Left lung (tissue), 10 donors: ENCODE results near the gene DIPK1B. TPM values are rescaled to one million over a fixed set of nuclear protein-coding genes. Genes with fewer than 3 reads are reported as not detected.
"Not testable (repeated sequence)": the region's sequence is repeated elsewhere in the genome, so short reads cannot be mapped to it uniquely, and the experiment has no call there.

Experiments
- ATAC-seq: fragments of 200-7000 bp; cut with Tn5 transposase; one replicate; pipeline ENCODE4 v1.9.1; 2020; ENCODE audit warnings: moderate library complexity
- DNase-seq, 4 donors: peaks; one replicate each; pipeline ENCODE4 v3.0.0-alpha.2; 2013 to 2020
- H3K27ac ChIP-seq, 2 donors: fragments of 200-600 bp; sonication (generic) in 1 of 2; one replicate each; pipeline versions ENCODE4 v1.5.0 to v1.8.0; 2020 to 2021
- H3K27me3 ChIP-seq, 2 donors: fragments of 200-600 bp; sonication (generic) in 1 of 2; one replicate each; pipeline versions ENCODE4 v1.5.0 to v1.8.0; 2020 to 2021
- H3K36me3 ChIP-seq, 2 donors: fragments of 200-600 bp; sonication (generic) in 1 of 2; one replicate each; pipeline versions ENCODE4 v1.5.0 to v1.8.0; 2020 to 2021
- H3K4me1 ChIP-seq, 2 donors: fragments of 200-600 bp; one replicate each; pipeline ENCODE4 v1.8.0; 2021
- H3K4me3 ChIP-seq, 2 donors: fragments of 200-600 bp; sonication (generic) in 1 of 2; one replicate each; pipeline versions ENCODE4 v1.5.0 to v1.8.0; 2020 to 2021; ENCODE audit warnings: mild to moderate bottlenecking in 1 of 2
- H3K9me3 ChIP-seq, 2 donors: fragments of 200-600 bp; sonication (generic) in 1 of 2; one replicate each; pipeline versions ENCODE4 v1.5.0 to v1.8.0; 2020 to 2021
- CTCF ChIP-seq, 2 donors: fragments of 200-600 bp; sonication (generic) in 1 of 2; IDR thresholded peaks; one replicate each; pipeline versions ENCODE4 v1.5.0 to v1.8.0; 2021; ENCODE audit warnings: antibody characterized with exemption in 2 of 2
- intact Hi-C, 2 donors: fragments of 100-400 bp; cut with DNase I; formaldehyde crosslinking; loops; one replicate each; pipeline versions ENCODE4 v1.11.2 to v1.14.2; 2022
- polyA plus RNA-seq, 6 donors: library from polyadenylated mRNA; unstranded; fragments of 120-200 nt; gene quantifications; one replicate each; pipeline ENCODE4 v1.2.1, GENCODE V29; 2013; ENCODE audit not compliant: insufficient read length in 6 of 6
- total RNA-seq, 2 donors: library from RNA; stranded (reverse); fragmentation: NEBNext Ultra II Directional; extraction: Animal tissue kit (Norgen Biotek cat#: 25700); gene quantifications; one replicate each; pipeline ENCODE4 v1.2.1, GENCODE V29; 2021
- donor health status: DM: no; HTN: yes; CAD: no.
- donor health status: DM: no; HTN: no; CAD: no.

Gene DIPK1B
- total and polyA plus RNA-seq, 8 donors: 12.6 to 37.4 (median 28.6) TPM

- Histone ChIP-seq H3K9me3 (no peaks in the 10 kb centered on the region), H3K4me3 (no peak within 1 kb of the TSS), H3K27me3 (peaks cover 6 to 57% of the 10 kb centered on the region in 2 donors), H3K36me3 (no peaks in the 10 kb centered on the region), H3K4me1 (no peaks in the 10 kb centered on the region), H3K27ac (no peak within 1 kb of the TSS)
- intact Hi-C loops: no loop called here
- no peak for TF ChIP-seq CTCF (IDR thresholded peaks at IDR 0.05)
- ATAC-seq (no peak), DNase-seq (no peak)
Observed at GRCh38 chr9:136764301-136764891, 52.0 kb downstream of the DIPK1B start, which contains the start of gene LCN15. Gene LCN15, minus strand, starts transcription at chr9:136764518. Its CDS starts 30 bp downstream, at chr9:136764488.

DNA sequence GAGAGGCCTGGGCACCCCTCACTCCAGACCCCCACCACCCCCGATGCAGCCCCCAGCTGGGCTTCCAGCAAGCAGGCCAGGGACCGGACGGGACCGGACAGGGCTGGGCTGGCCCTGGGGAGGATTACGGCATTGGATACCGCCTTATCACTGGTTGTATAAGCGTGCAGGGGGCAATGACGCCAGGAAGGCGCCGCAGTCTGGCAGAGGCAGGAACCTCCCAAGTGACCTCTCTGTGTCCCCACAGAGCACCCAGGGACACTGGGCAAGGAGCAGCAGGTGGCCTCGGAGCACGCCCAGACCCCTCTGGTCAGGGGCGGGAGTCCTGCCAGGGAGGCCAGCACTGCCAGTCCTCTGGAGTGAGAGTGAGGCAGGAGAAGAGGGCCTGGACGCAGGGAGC is 52.7 kb downstream of the DIPK1B start:
- intact Hi-C loops: no loop called here
- Histone ChIP-seq H3K4me1 (no peaks in the 10 kb centered on the region), H3K9me3 (no peaks in the 10 kb centered on the region), H3K36me3 (no peaks in the 10 kb centered on the region), H3K4me3 (no peak overlapping the region), H3K27me3 (peaks cover 6 to 51% of the 10 kb centered on the region in 2 donors), H3K27ac (no peak overlapping the region)
- no peak for ATAC-seq
- DNase-seq: no peak
- no peak for TF ChIP-seq CTCF (IDR thresholded peaks at IDR 0.05)

DNA sequence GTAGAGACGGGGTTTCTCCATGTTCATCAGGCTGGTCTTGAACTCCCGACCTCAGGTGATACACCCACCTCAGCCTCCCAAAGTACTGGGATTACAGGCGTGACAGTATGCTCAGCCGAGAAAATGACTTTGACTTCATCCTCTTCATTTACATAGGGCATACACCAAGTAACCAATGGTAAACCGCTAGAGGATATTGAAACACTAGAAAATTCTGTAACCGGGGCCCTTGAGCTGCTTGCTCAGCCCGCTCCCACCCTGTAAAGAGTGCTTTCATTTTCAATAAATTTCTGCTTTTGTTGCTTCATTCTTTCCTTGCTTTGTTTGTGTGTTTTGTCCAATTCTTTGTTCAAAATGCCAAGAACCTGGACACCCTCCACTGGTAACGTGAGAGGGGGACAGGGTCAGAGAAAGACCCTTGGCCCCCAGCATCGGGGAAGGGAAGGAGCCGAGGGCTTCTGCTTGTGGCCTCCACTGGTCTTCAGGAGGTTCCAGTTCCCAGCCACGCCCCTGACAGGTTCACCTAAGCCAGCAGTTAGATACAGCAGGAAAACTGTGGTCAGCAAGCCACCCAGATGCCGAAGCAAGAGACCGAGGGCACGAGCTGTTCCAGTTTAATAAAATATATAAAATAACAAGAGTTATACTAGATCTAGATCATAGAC is 53.5 kb downstream of the DIPK1B start:
- H3K4me3 ChIP-seq, H3K27ac ChIP-seq, H3K4me1 ChIP-seq, ATAC-seq, H3K36me3 ChIP-seq, H3K9me3 ChIP-seq, intact Hi-C loops, DNase-seq: not testable (repeated sequence)
- H3K27me3 ChIP-seq: peaks cover 6 to 46% of the 10 kb centered on the region in 2 donors

- H3K9me3 ChIP-seq, intact Hi-C loops, H3K27ac ChIP-seq, H3K4me3 ChIP-seq, ATAC-seq, H3K4me1 ChIP-seq, H3K36me3 ChIP-seq: not testable (repeated sequence)
- peak in 1 of 4 donors; percentile 54 for DNase-seq
- peaks cover 6 to 46% of the 10 kb centered on the region in 2 donors for H3K27me3 ChIP-seq
- TF ChIP-seq CTCF (IDR thresholded peaks at IDR 0.05): peak; percentile 21 to 34
Observed at GRCh38 chr9:136766410-136767120, 54.2 kb downstream of the DIPK1B start.

DNA sequence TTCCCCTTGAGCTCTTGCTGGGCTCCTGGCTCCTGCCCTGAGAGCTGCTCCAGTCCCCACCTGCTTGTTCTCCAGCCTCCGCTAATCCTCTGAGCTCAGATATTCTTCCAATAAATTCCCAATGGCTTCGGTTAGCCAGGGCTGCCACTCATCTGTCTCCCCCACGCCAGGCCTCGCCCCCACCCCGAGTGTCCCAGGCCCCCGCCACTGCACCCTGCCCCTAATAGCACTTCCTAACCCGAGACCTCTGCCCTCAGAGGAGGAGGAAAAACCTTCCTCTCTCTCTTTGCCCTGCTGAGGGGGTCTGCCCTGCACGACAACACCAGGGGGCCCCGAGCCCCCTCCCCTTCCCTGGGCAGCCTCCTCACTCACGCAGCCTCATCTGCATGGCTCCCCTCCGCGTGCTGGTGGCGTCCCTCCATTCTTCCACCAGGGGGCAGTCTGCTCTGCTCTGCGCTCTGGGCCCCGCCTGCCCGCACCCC is 57.4 kb downstream of the DIPK1B start:
- Histone ChIP-seq H3K36me3 (no peaks in the 10 kb centered on the region), H3K27me3 (peaks cover 6 to 16% of the 10 kb centered on the region in 2 donors), H3K27ac (no peak overlapping the region), H3K9me3 (peaks cover 0 to 11% of the 10 kb centered on the region in 2 donors), H3K4me1 (no peaks in the 10 kb centered on the region), H3K4me3 (no peak overlapping the region)
- ATAC-seq (peak; percentile 82), DNase-seq (peak in 1 of 4 donors; percentile 84)
- TF ChIP-seq CTCF (IDR thresholded peaks at IDR 0.05): peak in 1 of 2 donors; percentile 53
- intact Hi-C loops: no loop called here
